Measurements from ENCODE around the gene WDFY1. TPM values are rescaled to one million over a fixed set of nuclear protein-coding genes. Genes with fewer than 3 reads are reported as not detected.

Gene WDFY1
- total RNA-seq, 2 experiments from 2014 or later = 41.1 to 41.5 TPM

- intact Hi-C loops (cut with DNase I, micrococcal nuclease) = no loop called here
- no peak overlapping the region for H3K4me3 ChIP-seq (ENCODE audit: low read length)
- H3K27ac Mint-ChIP-seq = no peak overlapping the region
- H3K4me3 Mint-ChIP-seq = peak overlapping the region; percentile 13
- H3K9me3 ChIP-seq (ENCODE audit: control insufficient read depth in 1 of 2, insufficient read depth in 1 of 2, low read length in 2 of 2) = no peaks in the 10 kb centered on the region
- TF ChIP-seq CTCF (IDR thresholded peaks at IDR 0.05) = no peak
- ChIA-PET POLR2A (no interaction called here), CTCF (no interaction called here)
- no peaks in the 10 kb centered on the region for H3K36me3 ChIP-seq (ENCODE audit: insufficient read depth, low read length)
- H3K4me1 Mint-ChIP-seq (ENCODE audit: low read depth) = peaks cover 55% of the 10 kb centered on the region
- no peaks in the 10 kb centered on the region for H3K27me3 ChIP-seq (ENCODE audit: control insufficient read depth in 1 of 2, insufficient read depth in 2 of 2, low read length in 2 of 2)
- H3K36me3 Mint-ChIP-seq (ENCODE audit: low read depth) = peaks cover 9% of the 10 kb centered on the region
- no peak overlapping the region for H3K27ac ChIP-seq (ENCODE audit: low read depth in 1 of 2, low read length in 2 of 2)
- no peak for DNase-seq
- no peak for ATAC-seq (ENCODE audit: poor library complexity)
- peaks cover 46% of the 10 kb centered on the region for H3K4me1 ChIP-seq (ENCODE audit: insufficient read depth, low read length)
- no peaks in the 10 kb centered on the region for H3K27me3 Mint-ChIP-seq
- no peaks in the 10 kb centered on the region for H3K9me3 Mint-ChIP-seq
Observed at GRCh38 chr2:223947711-223948205, 2.6 kb upstream of the WDFY1 start.

GRCh38 chr2:223945755-223946154 lies 620 bp upstream of the WDFY1 start:
- no peak overlapping the region for H3K27ac ChIP-seq (ENCODE audit: low read depth in 1 of 2, low read length in 2 of 2)
- peak in 2 of 14 experiments; percentile 20 to 43 for DNase-seq

GRCh38 chr2:223944166-223944702 lies 901 bp downstream of the WDFY1 start:
- Histone ChIP-seq H3K36me3 (ENCODE audit: insufficient read depth, low read length) (no peaks in the 10 kb centered on the region), H3K4me1 (ENCODE audit: insufficient read depth, low read length) (peaks cover 45% of the 10 kb centered on the region), H3K4me3 (ENCODE audit: low read length) (peak overlapping the region; percentile 93), H3K27ac (ENCODE audit: low read depth in 1 of 2, low read length in 2 of 2) (no peak overlapping the region), H3K27me3 (ENCODE audit: control insufficient read depth in 1 of 2, insufficient read depth in 2 of 2, low read length in 2 of 2) (no peaks in the 10 kb centered on the region), H3K9me3 (ENCODE audit: control insufficient read depth in 1 of 2, insufficient read depth in 1 of 2, low read length in 2 of 2) (no peaks in the 10 kb centered on the region)
- no peak for ATAC-seq (ENCODE audit: poor library complexity)
- Mint-ChIP-seq H3K4me1 (ENCODE audit: low read depth) (peaks cover 53% of the 10 kb centered on the region), H3K9me3 (no peaks in the 10 kb centered on the region), H3K27ac (peak overlapping the region; percentile 80), H3K36me3 (ENCODE audit: low read depth) (peaks cover 16% of the 10 kb centered on the region), H3K27me3 (no peaks in the 10 kb centered on the region), H3K4me3 (peak overlapping the region; percentile 96)
- peak in 8 of 14 experiments; percentile 11 to 52 (median 36) for DNase-seq
- intact Hi-C loops (cut with DNase I, micrococcal nuclease) = loop anchor here (2.0 kb wide), 2 partner anchors 13 to 17 kb away; no protein-coding TSS in a partner anchor
- ChIA-PET POLR2A (interaction anchor here (0.7 to 2.2 kb wide), 6 partner anchors 10 to 26 kb away, joined by 3 to 41 read pairs (median 6); partner anchors contain the start of gene MRPL44), CTCF (interaction anchor here (1.1 kb wide), 1 partner anchor 26 kb away, joined by 3 read pairs; no protein-coding TSS in a partner anchor)
- TF ChIP-seq CTCF (IDR thresholded peaks at IDR 0.05) = no peak

More at GRCh38 chr2:223945755-223946154, 620 bp upstream of the WDFY1 start:
- peak overlapping the region; percentile 91 for H3K4me3 Mint-ChIP-seq
- no peaks in the 10 kb centered on the region for H3K36me3 ChIP-seq (ENCODE audit: insufficient read depth, low read length)
- peak overlapping the region; percentile 80 for H3K27ac Mint-ChIP-seq
- TF ChIP-seq CTCF (IDR thresholded peaks at IDR 0.05) = no peak
- intact Hi-C loops (cut with DNase I, micrococcal nuclease) = loop anchor here (2.0 kb wide), 2 partner anchors 15 kb away; no protein-coding TSS in a partner anchor
- no peak for ATAC-seq (ENCODE audit: poor library complexity)
- H3K9me3 Mint-ChIP-seq = no peaks in the 10 kb centered on the region
- peaks cover 57% of the 10 kb centered on the region for H3K4me1 ChIP-seq (ENCODE audit: insufficient read depth, low read length)
- H3K9me3 ChIP-seq (ENCODE audit: control insufficient read depth in 1 of 2, insufficient read depth in 1 of 2, low read length in 2 of 2) = no peaks in the 10 kb centered on the region
- H3K27me3 ChIP-seq (ENCODE audit: control insufficient read depth in 1 of 2, insufficient read depth in 2 of 2, low read length in 2 of 2) = no peaks in the 10 kb centered on the region
- H3K4me3 ChIP-seq (ENCODE audit: low read length) = peak overlapping the region; percentile 93
- H3K27me3 Mint-ChIP-seq = no peaks in the 10 kb centered on the region
- H3K36me3 Mint-ChIP-seq (ENCODE audit: low read depth) = peaks cover 12% of the 10 kb centered on the region
- CTCF ChIA-PET = interaction anchor here (1.3 to 1.6 kb wide), 2 partner anchors 9 to 12 kb away, joined by 4 to 5 read pairs; partner anchors contain the start of gene MRPL44
- H3K4me1 Mint-ChIP-seq (ENCODE audit: low read depth) = peaks cover 56% of the 10 kb centered on the region
- POLR2A ChIA-PET = interaction anchor here (1.3 to 2.2 kb wide), 4 partner anchors 11 to 25 kb away, joined by 4 to 41 read pairs (median 6); partner anchors contain the start of gene MRPL44

Data from CD4-positive, alpha-beta T cell (primary cell).